Esophagus squamous epithelium (tissue), 4 donors: ENCODE data around the gene PRM2.

Experiments
- POLR2A ChIP-seq, 4 donors: fragments of 450-650 bp; IDR thresholded peaks; one replicate each; pipeline ENCODE4 v1.6.1; 2017; ENCODE audit warnings: antibody characterized with exemption in 4 of 4, mild to moderate bottlenecking in 4 of 4, moderate library complexity in 3 of 4
- TF ChIP-seq, protein P1 (sequence below), 6 experiments: fragments of 450-650 bp in 4 of 6; fragments of 200-600 bp in 2 of 6; sonication (generic) in 2 of 6; IDR thresholded peaks; one replicate each; pipeline ENCODE4 v1.5.1; 2016 to 2019; ENCODE audit warnings: antibody characterized with exemption in 6 of 6, mild to moderate bottlenecking in 4 of 6, moderate library complexity in 4 of 6

DNA sequence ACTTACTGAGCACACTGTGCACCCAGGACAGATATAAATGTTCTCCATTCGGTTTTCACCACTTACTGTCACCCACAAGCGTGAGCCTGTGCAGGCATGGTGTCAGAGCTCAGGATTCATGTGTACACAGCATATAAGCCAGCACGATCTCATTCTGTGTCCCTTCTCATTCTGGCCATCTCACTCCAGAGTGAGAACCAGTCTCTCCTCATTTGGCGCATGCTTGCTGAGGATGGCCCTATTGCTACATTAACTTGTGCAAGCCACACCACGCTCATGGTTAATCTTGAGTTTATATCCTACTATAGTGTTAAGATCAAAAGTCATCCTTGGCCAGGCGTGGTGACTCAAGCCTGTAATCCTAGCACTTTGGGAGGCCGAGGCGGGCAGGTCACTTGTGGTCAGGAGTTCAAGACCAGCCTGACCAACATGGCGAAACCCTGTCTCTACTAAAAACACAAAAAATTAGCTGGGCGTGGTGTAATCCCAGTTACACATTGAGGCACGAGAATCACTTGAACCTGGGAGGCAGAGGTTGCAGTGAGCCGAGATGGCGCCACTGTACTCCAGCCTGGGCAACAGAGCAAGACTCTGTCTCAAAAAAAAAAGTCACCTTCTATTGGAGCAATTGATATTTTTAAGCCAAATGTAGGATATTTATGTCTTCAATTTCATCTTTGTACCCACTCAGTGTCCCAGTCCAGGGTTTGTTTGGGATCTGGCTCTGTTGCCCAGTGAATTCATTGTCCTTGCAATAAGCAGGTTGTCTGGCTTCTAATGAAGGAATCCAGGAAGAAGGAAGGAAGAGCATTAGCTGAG lies 41.2 kb downstream of the PRM2 start:
- TF ChIP-seq, protein P1, sequence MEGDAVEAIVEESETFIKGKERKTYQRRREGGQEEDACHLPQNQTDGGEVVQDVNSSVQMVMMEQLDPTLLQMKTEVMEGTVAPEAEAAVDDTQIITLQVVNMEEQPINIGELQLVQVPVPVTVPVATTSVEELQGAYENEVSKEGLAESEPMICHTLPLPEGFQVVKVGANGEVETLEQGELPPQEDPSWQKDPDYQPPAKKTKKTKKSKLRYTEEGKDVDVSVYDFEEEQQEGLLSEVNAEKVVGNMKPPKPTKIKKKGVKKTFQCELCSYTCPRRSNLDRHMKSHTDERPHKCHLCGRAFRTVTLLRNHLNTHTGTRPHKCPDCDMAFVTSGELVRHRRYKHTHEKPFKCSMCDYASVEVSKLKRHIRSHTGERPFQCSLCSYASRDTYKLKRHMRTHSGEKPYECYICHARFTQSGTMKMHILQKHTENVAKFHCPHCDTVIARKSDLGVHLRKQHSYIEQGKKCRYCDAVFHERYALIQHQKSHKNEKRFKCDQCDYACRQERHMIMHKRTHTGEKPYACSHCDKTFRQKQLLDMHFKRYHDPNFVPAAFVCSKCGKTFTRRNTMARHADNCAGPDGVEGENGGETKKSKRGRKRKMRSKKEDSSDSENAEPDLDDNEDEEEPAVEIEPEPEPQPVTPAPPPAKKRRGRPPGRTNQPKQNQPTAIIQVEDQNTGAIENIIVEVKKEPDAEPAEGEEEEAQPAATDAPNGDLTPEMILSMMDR (IDR thresholded peaks at IDR 0.05), result no peak
- TF ChIP-seq POLR2A (IDR thresholded peaks at IDR 0.05), result no peak
